ENCODE results near the gene CTSC.

Gene CTSC

GRCh38 chr11:88341522-88342251, 4.2 kb upstream of the CTSC start:
- DNase-seq (ENCODE audit: low read depth), result no peak
- TF ChIP-seq CTCF (IDR thresholded peaks at IDR 0.05; ENCODE audit: insufficient read depth, low read depth, low read length, missing control alignments), result peak; percentile 4
- H3K4me3 ChIP-seq (ENCODE audit: low read length), result no peak overlapping the region

DNA sequence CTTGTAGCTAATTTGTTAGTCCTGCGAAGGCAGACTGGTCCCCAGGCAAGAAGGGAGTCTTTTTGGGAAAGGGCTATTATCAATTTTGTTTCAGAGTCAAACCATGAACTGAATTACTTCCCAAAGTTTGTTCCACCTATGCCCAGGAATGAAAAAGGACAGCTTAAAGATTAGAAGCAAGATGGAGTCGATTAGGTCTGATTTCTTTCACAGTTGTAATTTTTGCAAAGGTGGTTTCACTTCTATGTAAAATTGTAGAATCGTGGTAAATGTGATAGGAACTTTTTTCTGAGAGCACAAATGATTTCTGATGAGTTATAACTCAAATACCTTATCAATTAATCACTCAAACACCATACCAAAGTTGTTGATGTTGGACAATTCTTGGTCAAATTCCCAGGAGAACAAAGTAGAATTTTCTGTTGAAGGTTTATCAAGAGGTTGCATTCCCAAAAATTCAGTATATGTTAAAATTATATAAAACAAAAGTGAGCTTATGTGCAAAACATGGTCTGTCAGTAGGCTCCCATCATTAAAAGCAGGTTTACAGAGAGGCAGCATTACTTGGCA, 2.9 kb upstream of the CTSC start:
- H3K4me3 ChIP-seq (ENCODE audit: low read length), result no peak overlapping the region
- no peak for TF ChIP-seq CTCF (IDR thresholded peaks at IDR 0.05; ENCODE audit: insufficient read depth, low read depth, low read length, missing control alignments)
- DNase-seq (ENCODE audit: low read depth), result no peak

- no peak for TF ChIP-seq CTCF (IDR thresholded peaks at IDR 0.05; ENCODE audit: insufficient read depth, low read depth, low read length, missing control alignments)
- peak; percentile 85 for DNase-seq (ENCODE audit: low read depth)
- H3K4me3 ChIP-seq (ENCODE audit: low read length), result peak overlapping the region; percentile 92
These were observed 592 bp upstream of the CTSC start for GRCh38 chr11:88337987-88338668.

DNA sequence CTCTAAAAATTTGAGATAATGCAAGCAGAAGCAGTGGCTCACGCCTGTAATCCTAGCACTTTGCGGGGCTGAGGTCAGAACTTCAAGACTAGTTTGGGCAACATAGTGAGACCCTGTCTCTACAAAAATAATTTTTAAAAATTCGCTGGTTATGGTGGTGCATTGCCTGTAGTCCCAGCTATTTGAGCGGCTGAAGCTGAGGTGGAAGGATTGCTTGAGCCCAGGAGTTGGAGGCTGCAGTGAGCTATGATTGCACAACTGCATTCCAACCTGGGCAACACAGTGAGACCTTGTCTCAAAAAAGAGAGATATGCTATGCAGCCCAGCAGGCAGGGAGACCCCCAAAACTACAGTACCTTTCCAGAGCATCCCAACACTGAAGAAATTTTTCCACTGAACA, 2.3 kb downstream of the CTSC start:
- no peak for DNase-seq (ENCODE audit: low read depth)
- TF ChIP-seq CTCF (IDR thresholded peaks at IDR 0.05; ENCODE audit: insufficient read depth, low read depth, low read length, missing control alignments), result no peak
- peak overlapping the region; percentile 92 for H3K4me3 ChIP-seq (ENCODE audit: low read length)

DNA sequence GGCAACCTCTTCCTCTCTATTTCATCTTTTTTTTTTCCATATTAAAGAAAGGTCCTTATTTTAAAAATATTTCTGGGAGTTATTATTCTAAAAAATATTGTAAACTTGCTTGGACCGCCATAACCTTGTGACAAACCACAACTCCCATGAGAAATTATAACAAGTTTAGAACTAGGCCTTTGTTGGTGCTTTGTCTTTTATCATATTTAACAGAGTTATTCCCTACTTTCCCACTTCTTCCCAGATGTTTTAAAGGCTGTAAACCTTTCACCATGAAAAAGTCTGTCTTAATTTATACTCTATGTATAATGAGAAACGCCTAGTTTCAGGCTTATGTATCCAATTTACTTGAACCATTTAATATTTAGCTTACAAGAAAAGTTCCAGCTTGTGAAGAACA, 3.7 kb downstream of the CTSC start:
- no peak for TF ChIP-seq CTCF (IDR thresholded peaks at IDR 0.05; ENCODE audit: insufficient read depth, low read depth, low read length, missing control alignments)
- H3K4me3 ChIP-seq (ENCODE audit: low read length), result no peak overlapping the region
- DNase-seq (ENCODE audit: low read depth), result no peak

- no peak for TF ChIP-seq CTCF (IDR thresholded peaks at IDR 0.05; ENCODE audit: insufficient read depth, low read depth, low read length, missing control alignments)
- DNase-seq (ENCODE audit: low read depth), result peak; percentile 64
- H3K4me3 ChIP-seq (ENCODE audit: low read length), result no peak overlapping the region
These were observed 4.7 kb downstream of the CTSC start for GRCh38 chr11:88332851-88333250.
